ENCODE measurements around the gene AP3D1. TPM values are rescaled to one million over a fixed set of nuclear protein-coding genes. Genes with fewer than 3 reads are reported as not detected.

Gene AP3D1
- total and polyA plus RNA-seq, 2 donors (not counting 3 experiments of a cell fraction or from before 2014, with no cell fraction given): 130 to 137 TPM

GRCh38 chr19:2054763-2055162 is 96.6 kb downstream of the AP3D1 start:
- no peak overlapping the region for H3K9ac ChIP-seq (replicated peaks; ENCODE audit: extremely low read depth, insufficient read depth, low read length)
- H4K20me1 ChIP-seq (replicated peaks; ENCODE audit: control insufficient read depth, extremely low read depth, insufficient read depth, low read length): no peaks in the 10 kb centered on the region
- no peaks in the 10 kb centered on the region for H3K27me3 ChIP-seq (ENCODE audit: control insufficient read depth in 2 of 2, insufficient read depth in 2 of 2, low read length in 2 of 2)
- DNase-seq (ENCODE audit: low read depth, low spot score) (no peak), FAIRE-seq (no peak)
- no peaks in the 10 kb centered on the region for H3K9me3 ChIP-seq (replicated peaks; ENCODE audit: control insufficient read depth, insufficient read depth, low read length)
- H3K79me2 ChIP-seq (ENCODE audit: control insufficient read depth, insufficient read depth, low read length): peaks cover 9% of the 10 kb centered on the region
- no peaks in the 10 kb centered on the region for H3K9me1 ChIP-seq (replicated peaks; ENCODE audit: control insufficient read depth, extremely low read depth, insufficient read depth, low read length)
- H2AFZ ChIP-seq (ENCODE audit: low read depth, low read length): no peak overlapping the region
- H3K4me1 ChIP-seq (ENCODE audit: control insufficient read depth, extremely low read depth, insufficient read depth, low read length): peaks cover 17% of the 10 kb centered on the region
- no TSS peak for BruUV-seq (replicated peaks)
- no peak overlapping the region for H3K27ac ChIP-seq (ENCODE audit: insufficient read depth, low read depth, low read length)
- CTCF ChIA-PET: interaction anchor here (0.7 to 3.2 kb wide), 2 partner anchors 8 to 15 kb away, joined by 3 to 17 read pairs; no protein-coding TSS in a partner anchor
- no peak overlapping the region for H3K4me2 ChIP-seq (ENCODE audit: insufficient read depth, low read length)
- TF ChIP-seq, protein P1, sequence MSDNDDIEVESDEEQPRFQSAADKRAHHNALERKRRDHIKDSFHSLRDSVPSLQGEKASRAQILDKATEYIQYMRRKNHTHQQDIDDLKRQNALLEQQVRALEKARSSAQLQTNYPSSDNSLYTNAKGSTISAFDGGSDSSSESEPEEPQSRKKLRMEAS (IDR thresholded peaks at IDR 0.05; ENCODE audit: insufficient read depth, insufficient read length): no peak
- dilution Hi-C loops (cut with MboI; ENCODE audit: extremely low pct_ligation_motif_present, low sequenced_read_pairs) (no loop called here), intact Hi-C loops (cut with micrococcal nuclease) (no loop called here)
- no peak overlapping the region for H3K4me3 ChIP-seq (replicated peaks in 1 of 3; ENCODE audit: insufficient read depth in 1 of 3, low read depth in 1 of 3, low read length in 3 of 3)
- POLR2A ChIA-PET: no interaction called here
- no peaks in the 10 kb centered on the region for H3K36me3 ChIP-seq (ENCODE audit: control insufficient read depth in 2 of 2, extremely low read depth in 1 of 2, insufficient read depth in 2 of 2, low read length in 2 of 2)

DNA sequence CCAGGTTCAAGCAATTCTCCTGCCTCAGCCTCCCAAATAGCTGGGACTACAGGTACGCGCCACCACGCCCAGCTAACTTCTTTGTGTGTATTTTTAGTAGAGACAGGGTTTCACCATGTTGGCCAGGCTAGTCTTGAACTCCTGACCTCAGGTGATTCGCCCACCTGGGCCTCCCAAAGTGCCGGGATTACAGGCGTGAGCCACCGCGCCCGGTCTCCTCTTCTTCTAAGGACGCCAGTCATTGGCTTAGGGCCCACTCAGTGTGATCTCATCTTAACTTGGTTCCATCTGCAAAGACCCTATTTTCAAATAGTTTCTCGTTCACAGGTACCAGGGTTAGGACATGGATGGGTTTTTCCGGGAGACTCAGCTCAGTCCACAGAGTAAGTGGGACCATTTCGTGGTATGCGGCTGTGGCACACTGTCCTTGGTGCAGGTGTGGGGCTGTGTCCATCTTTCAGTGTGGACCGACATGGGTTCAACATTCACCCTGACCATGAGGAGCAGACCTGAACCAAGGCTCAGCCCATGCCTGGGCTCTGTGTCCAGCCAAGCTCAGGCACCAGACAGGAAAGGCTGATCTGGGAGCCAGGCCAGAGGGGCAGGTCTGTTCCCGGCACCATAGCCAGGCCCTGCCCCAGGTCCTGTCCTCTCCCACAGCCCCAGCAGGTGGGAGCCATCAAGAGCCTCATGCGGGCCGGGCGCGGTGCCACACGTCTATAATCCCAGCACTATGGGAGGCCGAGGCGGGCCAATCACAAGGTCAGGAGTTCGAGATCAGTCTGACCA is 97.6 kb downstream of the AP3D1 start:
- ChIA-PET POLR2A (no interaction called here), CTCF (interaction anchor here (1.0 to 3.2 kb wide), 3 partner anchors 12 to 25 kb away, joined by 5 to 17 read pairs (median 5); no protein-coding TSS in a partner anchor)
- FAIRE-seq (peak; percentile 62), DNase-seq (ENCODE audit: low read depth, low spot score) (peak; percentile 69)
- no peaks in the 10 kb centered on the region for H3K27me3 ChIP-seq (ENCODE audit: control insufficient read depth in 2 of 2, insufficient read depth in 2 of 2, low read length in 2 of 2)
- no peaks in the 10 kb centered on the region for H4K20me1 ChIP-seq (replicated peaks; ENCODE audit: control insufficient read depth, extremely low read depth, insufficient read depth, low read length)
- no peak overlapping the region for H3K9ac ChIP-seq (replicated peaks; ENCODE audit: extremely low read depth, insufficient read depth, low read length)
- H3K4me1 ChIP-seq (ENCODE audit: control insufficient read depth, extremely low read depth, insufficient read depth, low read length): peaks cover 17% of the 10 kb centered on the region
- no peak overlapping the region for H3K27ac ChIP-seq (ENCODE audit: insufficient read depth, low read depth, low read length)
- TF ChIP-seq JUN (IDR thresholded peaks at IDR 0.05; ENCODE audit: borderline replicate concordance, insufficient read depth, insufficient read length, low read depth) (no peak), POLR2AphosphoS5 (IDR thresholded peaks at IDR 0.05; ENCODE audit: insufficient read depth, low read depth, low read length) (no peak), MYC (IDR thresholded peaks at IDR 0.05; ENCODE audit: low read depth, low read length) (no peak), GATA2 (IDR thresholded peaks at IDR 0.05; ENCODE audit: insufficient read depth, insufficient read length, low read depth, low read length) (no peak), EZH2 (IDR thresholded peaks at IDR 0.05; ENCODE audit: borderline replicate concordance, low read depth, low read length, severe bottlenecking) (no peak), FOS (IDR thresholded peaks at IDR 0.05; ENCODE audit: borderline replicate concordance, insufficient read depth, low read length) (no peak), POLR2A (IDR thresholded peaks at IDR 0.05; ENCODE audit: low read depth, low read length) (no peak)
- TF ChIP-seq, protein P1 (IDR thresholded peaks at IDR 0.05; ENCODE audit: insufficient read depth, insufficient read length): no peak
- TF ChIP-seq, protein P2, sequence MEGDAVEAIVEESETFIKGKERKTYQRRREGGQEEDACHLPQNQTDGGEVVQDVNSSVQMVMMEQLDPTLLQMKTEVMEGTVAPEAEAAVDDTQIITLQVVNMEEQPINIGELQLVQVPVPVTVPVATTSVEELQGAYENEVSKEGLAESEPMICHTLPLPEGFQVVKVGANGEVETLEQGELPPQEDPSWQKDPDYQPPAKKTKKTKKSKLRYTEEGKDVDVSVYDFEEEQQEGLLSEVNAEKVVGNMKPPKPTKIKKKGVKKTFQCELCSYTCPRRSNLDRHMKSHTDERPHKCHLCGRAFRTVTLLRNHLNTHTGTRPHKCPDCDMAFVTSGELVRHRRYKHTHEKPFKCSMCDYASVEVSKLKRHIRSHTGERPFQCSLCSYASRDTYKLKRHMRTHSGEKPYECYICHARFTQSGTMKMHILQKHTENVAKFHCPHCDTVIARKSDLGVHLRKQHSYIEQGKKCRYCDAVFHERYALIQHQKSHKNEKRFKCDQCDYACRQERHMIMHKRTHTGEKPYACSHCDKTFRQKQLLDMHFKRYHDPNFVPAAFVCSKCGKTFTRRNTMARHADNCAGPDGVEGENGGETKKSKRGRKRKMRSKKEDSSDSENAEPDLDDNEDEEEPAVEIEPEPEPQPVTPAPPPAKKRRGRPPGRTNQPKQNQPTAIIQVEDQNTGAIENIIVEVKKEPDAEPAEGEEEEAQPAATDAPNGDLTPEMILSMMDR (IDR thresholded peaks at IDR 0.05; ENCODE audit: extremely low read depth in 1 of 2, insufficient read depth in 1 of 2, low read depth in 1 of 2, low read length in 2 of 2): no peak
- intact Hi-C loops (cut with micrococcal nuclease): no loop called here
- no peak overlapping the region for H3K4me2 ChIP-seq (ENCODE audit: insufficient read depth, low read length)
- H3K4me3 ChIP-seq (replicated peaks in 1 of 3; ENCODE audit: insufficient read depth in 1 of 3, low read depth in 1 of 3, low read length in 3 of 3): no peak overlapping the region
- peaks cover 19% of the 10 kb centered on the region for H3K79me2 ChIP-seq (ENCODE audit: control insufficient read depth, insufficient read depth, low read length)
- dilution Hi-C loops (cut with MboI; ENCODE audit: extremely low pct_ligation_motif_present, low sequenced_read_pairs): no loop called here
- H2AFZ ChIP-seq (ENCODE audit: low read depth, low read length): peak overlapping the region; percentile 32
- no peaks in the 10 kb centered on the region for H3K9me3 ChIP-seq (replicated peaks; ENCODE audit: control insufficient read depth, insufficient read depth, low read length)
- no TSS peak for BruUV-seq (replicated peaks)
- H3K9me1 ChIP-seq (replicated peaks; ENCODE audit: control insufficient read depth, extremely low read depth, insufficient read depth, low read length): no peaks in the 10 kb centered on the region
- H3K36me3 ChIP-seq (ENCODE audit: control insufficient read depth in 2 of 2, extremely low read depth in 1 of 2, insufficient read depth in 2 of 2, low read length in 2 of 2): no peaks in the 10 kb centered on the region

Data from endothelial cell of umbilical vein (primary cell).